PC-3 (cell line): ENCODE measurements around the gene RRAS2. TPM values are rescaled to one million over a fixed set of nuclear protein-coding genes. Genes with fewer than 3 reads are reported as not detected.

Experiments
- ATAC-seq: fragments of 200-7000 bp; cut with Tn5 transposase; 2 replicates; pipeline ENCODE4 v1.9.1; 2020; ENCODE audit warnings: mild to moderate bottlenecking, moderate library complexity
- BruUV-seq: library from RNA; stranded (reverse); fragments of 400-500 nt; replicated peaks from 2 replicates; lab custom pipeline; 2021; lab: Mats Ljungman, UMichigan
- CTCF ChIA-PET: fragments of 300-600 bp; sonication (Branson Sonifier 250); formaldehyde crosslinking; loops from one replicate; lab custom pipeline; 2022; ENCODE audit warnings: antibody characterized with exemption; lab: Charles Lee
- POLR2A ChIA-PET: fragments of 300-600 bp; sonication (Branson Sonifier 250); formaldehyde crosslinking; loops from one replicate; lab custom pipeline; 2022; ENCODE audit warnings: antibody characterized with exemption; ENCODE audit not compliant: unreplicated experiment; lab: Charles Lee
- DNase-seq: peaks from one replicate; pipeline ENCODE4 v3.0.0-alpha.2; 2015
- H2AFZ ChIP-seq: fragments of 300-600 bp; sonication (generic); 2 replicates; pipeline ENCODE4 v1.6.0; 2016; ENCODE audit warnings: antibody characterized with exemption, low read length
- H3F3A ChIP-seq: fragments of 300-600 bp; sonication (generic); one replicate; pipeline ENCODE4 v1.6.0; 2017; ENCODE audit warnings: antibody characterized with exemption, low read length, control low read depth, mild to moderate bottlenecking; ENCODE audit not compliant: unreplicated experiment
- H3K27ac ChIP-seq: fragments of 300-600 bp; sonication (generic); 2 replicates; pipeline ENCODE4 v1.5.1; 2016; ENCODE audit warnings: mild to moderate bottlenecking, low read length
- H3K27me3 ChIP-seq: fragments of 300-600 bp; sonication (generic); 2 replicates; pipeline ENCODE4 v1.6.1; 2016; ENCODE audit warnings: low read length, mixed read lengths
- H3K36me3 ChIP-seq: fragments of 300-600 bp; sonication (generic); 2 replicates; pipeline ENCODE4 v1.6.1; 2016; ENCODE audit warnings: low read depth, mixed run types, low read length, mixed read lengths
- H3K4me1 ChIP-seq: fragments of 300-600 bp; sonication (generic); 2 replicates; pipeline ENCODE4 v1.5.1; 2016; ENCODE audit warnings: low read length; ENCODE audit not compliant: insufficient read depth
- H3K4me2 ChIP-seq: fragments of 300-600 bp; sonication (generic); 2 replicates; pipeline ENCODE4 v1.6.0; 2016; ENCODE audit warnings: low read length
- H3K4me3 ChIP-seq: fragments of 300-600 bp; sonication (generic); 2 replicates; pipeline ENCODE4 v1.5.1; 2016; ENCODE audit warnings: mild to moderate bottlenecking, low read length, mixed read lengths
- H3K79me2 ChIP-seq: fragments of 300-600 bp; sonication (generic); 2 replicates; pipeline ENCODE4 v1.6.1; 2017; ENCODE audit warnings: low read length, mixed read lengths
- H3K9ac ChIP-seq: fragments of 300-600 bp; sonication (generic); 2 replicates; pipeline ENCODE4 v1.6.0; 2016; ENCODE audit warnings: mild to moderate bottlenecking, low read length
- H3K9me2 ChIP-seq: fragments of 300-600 bp; sonication (generic); replicated peaks from 2 replicates; pipeline ENCODE4 v1.6.1; 2016; ENCODE audit warnings: mixed run types, low read length, mixed read lengths
- H3K9me3 ChIP-seq: fragments of 300-600 bp; sonication (generic); 2 replicates; pipeline ENCODE4 v1.6.1; 2016; ENCODE audit warnings: low read length, mixed read lengths
- H4K20me1 ChIP-seq: fragments of 300-600 bp; sonication (generic); 2 replicates; pipeline ENCODE4 v1.6.1; 2016; ENCODE audit warnings: low read length, mixed read lengths
- EZH2 ChIP-seq: fragments of 300-600 bp; sonication (generic); IDR thresholded peaks from one replicate; pipeline ENCODE4 v1.6.1; 2017; ENCODE audit warnings: antibody characterized with exemption, mild to moderate bottlenecking, low read length; ENCODE audit not compliant: unreplicated experiment
- EZH2phosphoT487 ChIP-seq: fragments of 300-600 bp; sonication (generic); IDR thresholded peaks from 2 replicates; pipeline ENCODE4 v1.6.1; 2018; ENCODE audit warnings: mild to moderate bottlenecking, antibody characterized with exemption, low read length, borderline replicate concordance
- intact Hi-C: fragments of 100-400 bp; cut with micrococcal nuclease; formaldehyde crosslinking; loops from 2 replicates; pipeline ENCODE4 v1.9.0; 2023
- total RNA-seq: library from RNA; depleted of rRNA; stranded (reverse); fragments of >200 nt; gene quantifications from 2 replicates; pipeline ENCODE4 v1.2.3, GENCODE V29; 2014
- TF ChIP-seq, protein P1 (sequence below): fragments of 300-600 bp; sonication (generic); conservative IDR thresholded peaks from 2 replicates; pipeline ENCODE4 v1.5.1; 2017; ENCODE audit warnings: antibody characterized with exemption, low read depth, mild to moderate bottlenecking, low read length

The RRAS2 gene
- total RNA-seq, 1 experiment from 2014 or later, result 58.6 TPM

DNA sequence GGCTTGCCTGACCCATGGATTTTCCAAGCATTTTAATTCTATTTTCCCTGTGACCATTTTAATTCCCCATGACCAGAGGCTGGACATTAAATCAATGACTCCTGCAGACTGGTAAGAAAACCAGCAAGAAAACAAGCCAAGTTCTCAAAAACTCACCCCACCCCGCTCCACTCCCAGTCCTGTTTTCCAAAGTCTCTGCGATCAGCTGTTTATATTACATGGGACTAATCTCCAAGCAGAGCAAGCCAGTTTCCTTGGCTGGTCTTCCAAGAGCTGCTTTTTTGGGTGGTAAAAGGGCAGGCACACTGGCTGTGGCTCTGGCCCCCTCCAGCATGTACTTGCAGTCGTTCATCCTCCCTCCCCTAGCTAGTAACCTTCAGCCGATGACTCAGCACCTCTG, 97.9 kb downstream of the RRAS2 start:
- Histone ChIP-seq H3K36me3 (no peaks in the 10 kb centered on the region), H3K9ac (no peak overlapping the region), H3K27me3 (no peaks in the 10 kb centered on the region), H3K9me3 (no peaks in the 10 kb centered on the region), H3K27ac (no peak overlapping the region), H3K79me2 (no peaks in the 10 kb centered on the region), H3K4me3 (no peak overlapping the region), H4K20me1 (no peaks in the 10 kb centered on the region), H2AFZ (no peak overlapping the region), H3K4me1 (peaks cover 12% of the 10 kb centered on the region), H3K4me2 (no peak overlapping the region), H3K9me2 (no peaks in the 10 kb centered on the region), H3F3A (no peaks in the 10 kb centered on the region)
- DNase-seq (no peak), ATAC-seq (no peak)
- BruUV-seq, result no TSS peak
- TF ChIP-seq, protein P1, sequence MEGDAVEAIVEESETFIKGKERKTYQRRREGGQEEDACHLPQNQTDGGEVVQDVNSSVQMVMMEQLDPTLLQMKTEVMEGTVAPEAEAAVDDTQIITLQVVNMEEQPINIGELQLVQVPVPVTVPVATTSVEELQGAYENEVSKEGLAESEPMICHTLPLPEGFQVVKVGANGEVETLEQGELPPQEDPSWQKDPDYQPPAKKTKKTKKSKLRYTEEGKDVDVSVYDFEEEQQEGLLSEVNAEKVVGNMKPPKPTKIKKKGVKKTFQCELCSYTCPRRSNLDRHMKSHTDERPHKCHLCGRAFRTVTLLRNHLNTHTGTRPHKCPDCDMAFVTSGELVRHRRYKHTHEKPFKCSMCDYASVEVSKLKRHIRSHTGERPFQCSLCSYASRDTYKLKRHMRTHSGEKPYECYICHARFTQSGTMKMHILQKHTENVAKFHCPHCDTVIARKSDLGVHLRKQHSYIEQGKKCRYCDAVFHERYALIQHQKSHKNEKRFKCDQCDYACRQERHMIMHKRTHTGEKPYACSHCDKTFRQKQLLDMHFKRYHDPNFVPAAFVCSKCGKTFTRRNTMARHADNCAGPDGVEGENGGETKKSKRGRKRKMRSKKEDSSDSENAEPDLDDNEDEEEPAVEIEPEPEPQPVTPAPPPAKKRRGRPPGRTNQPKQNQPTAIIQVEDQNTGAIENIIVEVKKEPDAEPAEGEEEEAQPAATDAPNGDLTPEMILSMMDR, result no peak
- TF ChIP-seq EZH2, result no peak
- no peak for TF ChIP-seq EZH2phosphoT487
- ChIA-PET POLR2A (interaction anchor here (0.7 kb wide), 1 partner anchor 19 kb away, joined by 4 read pairs; no protein-coding TSS in a partner anchor), CTCF (no interaction called here)
- intact Hi-C loops, result no loop called here

DNA sequence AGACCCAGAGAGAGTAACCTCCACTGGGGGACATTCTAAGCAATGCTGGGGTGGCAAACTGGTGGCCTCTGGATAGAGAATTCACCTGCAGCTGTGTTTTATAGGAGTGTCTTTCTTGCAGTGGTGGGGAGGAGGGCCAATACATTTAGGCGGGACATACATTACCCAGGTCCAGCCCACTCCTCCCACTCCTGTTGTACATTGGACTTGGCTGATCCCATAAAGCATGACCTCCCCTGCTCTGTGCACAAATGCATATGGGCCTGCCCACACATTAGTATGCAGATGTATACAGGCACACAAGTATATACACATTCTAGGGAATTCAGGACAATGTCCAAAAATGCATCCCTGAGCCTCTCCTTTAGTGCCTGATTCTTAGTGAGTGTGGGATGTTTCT, 99.1 kb downstream of the RRAS2 start:
- Histone ChIP-seq H3F3A (no peaks in the 10 kb centered on the region), H2AFZ (no peak overlapping the region), H3K36me3 (no peaks in the 10 kb centered on the region), H3K4me3 (no peak overlapping the region), H3K9ac (no peak overlapping the region), H3K27ac (no peak overlapping the region), H3K27me3 (no peaks in the 10 kb centered on the region), H4K20me1 (no peaks in the 10 kb centered on the region), H3K9me2 (no peaks in the 10 kb centered on the region), H3K4me1 (peaks cover 14% of the 10 kb centered on the region), H3K9me3 (no peaks in the 10 kb centered on the region), H3K79me2 (no peaks in the 10 kb centered on the region), H3K4me2 (no peak overlapping the region)
- TF ChIP-seq EZH2, result no peak
- TF ChIP-seq, protein P1, result no peak
- DNase-seq, result no peak
- no TSS peak for BruUV-seq
- ATAC-seq, result no peak
- POLR2A ChIA-PET, result no interaction called here
- intact Hi-C loops, result no loop called here
- CTCF ChIA-PET, result no interaction called here

DNA sequence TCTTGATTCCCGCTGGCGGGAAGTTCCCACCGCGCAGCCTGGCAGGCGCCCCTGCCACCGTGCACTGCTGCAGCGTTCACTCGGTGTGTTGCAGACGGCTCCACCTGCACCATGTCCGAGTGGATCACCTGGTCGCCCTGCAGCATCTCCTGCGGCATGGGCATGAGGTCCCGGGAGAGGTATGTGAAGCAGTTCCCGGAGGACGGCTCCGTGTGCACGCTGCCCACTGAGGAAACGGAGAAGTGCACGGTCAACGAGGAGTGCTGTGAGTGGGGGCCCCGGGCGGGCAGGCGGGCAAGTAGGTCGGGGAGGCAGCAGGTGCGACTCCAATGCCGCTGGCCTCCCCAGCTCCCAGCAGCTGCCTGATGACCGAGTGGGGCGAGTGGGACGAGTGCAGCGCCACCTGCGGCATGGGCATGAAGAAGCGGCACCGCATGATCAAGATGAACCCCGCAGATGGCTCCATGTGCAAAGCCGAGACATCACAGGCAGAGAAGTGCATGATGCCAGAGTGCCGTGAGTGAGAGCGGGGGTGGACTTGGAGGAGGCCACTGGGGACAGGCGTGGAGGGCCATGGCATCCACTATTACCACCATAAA, 99.7 kb downstream of the RRAS2 start:
- Histone ChIP-seq H3K27me3 (no peaks in the 10 kb centered on the region), H2AFZ (no peak overlapping the region), H3K27ac (no peak overlapping the region), H3F3A (no peaks in the 10 kb centered on the region), H3K4me3 (no peak overlapping the region), H4K20me1 (no peaks in the 10 kb centered on the region), H3K4me2 (no peak overlapping the region), H3K9me3 (no peaks in the 10 kb centered on the region), H3K4me1 (peaks cover 19% of the 10 kb centered on the region), H3K9ac (no peak overlapping the region), H3K36me3 (no peaks in the 10 kb centered on the region), H3K9me2 (no peaks in the 10 kb centered on the region), H3K79me2 (no peaks in the 10 kb centered on the region)
- ATAC-seq, result no peak
- ChIA-PET POLR2A (no interaction called here), CTCF (no interaction called here)
- DNase-seq, result no peak
- intact Hi-C loops, result no loop called here
- TF ChIP-seq, protein P1, result no peak
- TF ChIP-seq EZH2 (no peak), EZH2phosphoT487 (no peak)
- no TSS peak for BruUV-seq
